ENCODE data around the gene RERE. TPM values are rescaled to one million over a fixed set of nuclear protein-coding genes. Genes with fewer than 3 reads are reported as not detected.

The RERE gene
- total RNA-seq, 1 experiment from 2014 or later: 217 TPM

DNA sequence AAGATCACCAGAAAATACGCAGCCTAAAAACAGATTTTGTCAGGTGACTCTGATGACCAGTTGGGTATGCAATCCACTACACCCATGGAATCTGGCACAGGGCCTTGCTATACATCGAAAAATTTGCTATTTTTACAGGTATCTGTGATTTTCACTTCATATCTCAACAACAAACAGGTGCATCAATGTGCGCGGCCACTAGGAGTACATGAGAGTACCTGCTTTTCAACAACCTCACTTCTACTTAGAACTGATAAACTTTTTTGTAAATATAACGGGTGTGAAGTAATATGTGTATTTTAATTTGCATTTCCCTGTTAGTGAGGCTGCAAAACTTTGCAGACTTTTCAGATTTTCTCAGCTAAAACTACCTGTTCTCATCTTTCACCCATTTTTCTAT is 418.8 kb downstream of the RERE start:
- ATAC-seq: no peak
- Histone ChIP-seq H3K4me3 (ENCODE audit: low read depth in 2 of 2, low read length in 2 of 2) (no peak overlapping the region), H3K27me3 (ENCODE audit: control insufficient read depth, insufficient read depth, low read length) (no peaks in the 10 kb centered on the region), H3K27ac (ENCODE audit: low read length) (peak overlapping the region; percentile 82), H3K4me1 (ENCODE audit: control insufficient read depth, insufficient read depth, low read length) (peaks cover 52% of the 10 kb centered on the region), H3K9me3 (ENCODE audit: control insufficient read depth, insufficient read depth, low read depth, low read length) (no peaks in the 10 kb centered on the region), H3K36me3 (ENCODE audit: control insufficient read depth, insufficient read depth, low read length) (peaks cover 19% of the 10 kb centered on the region)
- BruUV-seq (replicated peaks): TSS peak; percentile 7
- CTCF ChIA-PET: interaction anchor here (0.6 kb wide), 1 partner anchor 450 kb away, joined by 5 read pairs; no protein-coding TSS in a partner anchor
- intact Hi-C loops (cut with micrococcal nuclease; ENCODE audit: unreplicated experiment): no loop called here
- TF ChIP-seq SIN3A (IDR thresholded peaks at IDR 0.05; ENCODE audit: borderline replicate concordance, insufficient read depth, low read depth, low read length): no peak
- peak; percentile 43 for TF ChIP-seq CTCF (IDR thresholded peaks at IDR 0.05)
- in situ Hi-C loops (cut with HindIII; ENCODE audit: low pct_unique_long_range_greater_than_20kb, low sequenced_read_pairs): no loop called here
- POLR2A ChIA-PET: no interaction called here
- no peak for DNase-seq (ENCODE audit: low read depth, low spot score)

DNA sequence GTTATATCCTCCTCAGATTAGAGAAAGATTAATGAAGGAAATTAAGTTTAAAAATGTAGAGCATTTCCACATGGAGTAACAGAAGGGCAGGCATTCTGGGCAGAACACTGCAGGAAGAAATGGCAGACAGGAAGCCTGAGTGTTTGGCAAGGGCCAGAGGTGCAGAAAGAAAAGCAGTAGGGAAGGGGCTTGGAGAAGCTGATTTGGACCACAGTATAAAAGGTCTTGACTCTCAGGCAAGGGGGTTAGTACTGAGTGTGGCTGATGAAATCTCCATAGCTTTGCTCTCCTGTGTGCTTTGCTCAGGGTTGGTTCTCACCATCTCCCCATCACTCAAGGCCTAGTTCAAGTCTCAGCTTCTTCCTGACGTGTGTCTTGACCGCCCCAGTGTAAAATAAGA is 419.4 kb downstream of the RERE start:
- no TSS peak for BruUV-seq (replicated peaks)
- Histone ChIP-seq H3K27me3 (ENCODE audit: control insufficient read depth, insufficient read depth, low read length) (no peaks in the 10 kb centered on the region), H3K4me3 (ENCODE audit: low read depth in 2 of 2, low read length in 2 of 2) (no peak overlapping the region), H3K36me3 (ENCODE audit: control insufficient read depth, insufficient read depth, low read length) (peaks cover 23% of the 10 kb centered on the region), H3K4me1 (ENCODE audit: control insufficient read depth, insufficient read depth, low read length) (peaks cover 58% of the 10 kb centered on the region), H3K9me3 (ENCODE audit: control insufficient read depth, insufficient read depth, low read depth, low read length) (no peaks in the 10 kb centered on the region), H3K27ac (ENCODE audit: low read length) (peak overlapping the region; percentile 82)
- intact Hi-C loops (cut with micrococcal nuclease; ENCODE audit: unreplicated experiment) (no loop called here), in situ Hi-C loops (cut with HindIII; ENCODE audit: low pct_unique_long_range_greater_than_20kb, low sequenced_read_pairs) (no loop called here)
- no peak for DNase-seq (ENCODE audit: low read depth, low spot score)
- ChIA-PET CTCF (interaction anchor here (0.6 kb wide), 1 partner anchor 451 kb away, joined by 5 read pairs; no protein-coding TSS in a partner anchor), POLR2A (no interaction called here)
- no peak for ATAC-seq
- TF ChIP-seq, protein P1, sequence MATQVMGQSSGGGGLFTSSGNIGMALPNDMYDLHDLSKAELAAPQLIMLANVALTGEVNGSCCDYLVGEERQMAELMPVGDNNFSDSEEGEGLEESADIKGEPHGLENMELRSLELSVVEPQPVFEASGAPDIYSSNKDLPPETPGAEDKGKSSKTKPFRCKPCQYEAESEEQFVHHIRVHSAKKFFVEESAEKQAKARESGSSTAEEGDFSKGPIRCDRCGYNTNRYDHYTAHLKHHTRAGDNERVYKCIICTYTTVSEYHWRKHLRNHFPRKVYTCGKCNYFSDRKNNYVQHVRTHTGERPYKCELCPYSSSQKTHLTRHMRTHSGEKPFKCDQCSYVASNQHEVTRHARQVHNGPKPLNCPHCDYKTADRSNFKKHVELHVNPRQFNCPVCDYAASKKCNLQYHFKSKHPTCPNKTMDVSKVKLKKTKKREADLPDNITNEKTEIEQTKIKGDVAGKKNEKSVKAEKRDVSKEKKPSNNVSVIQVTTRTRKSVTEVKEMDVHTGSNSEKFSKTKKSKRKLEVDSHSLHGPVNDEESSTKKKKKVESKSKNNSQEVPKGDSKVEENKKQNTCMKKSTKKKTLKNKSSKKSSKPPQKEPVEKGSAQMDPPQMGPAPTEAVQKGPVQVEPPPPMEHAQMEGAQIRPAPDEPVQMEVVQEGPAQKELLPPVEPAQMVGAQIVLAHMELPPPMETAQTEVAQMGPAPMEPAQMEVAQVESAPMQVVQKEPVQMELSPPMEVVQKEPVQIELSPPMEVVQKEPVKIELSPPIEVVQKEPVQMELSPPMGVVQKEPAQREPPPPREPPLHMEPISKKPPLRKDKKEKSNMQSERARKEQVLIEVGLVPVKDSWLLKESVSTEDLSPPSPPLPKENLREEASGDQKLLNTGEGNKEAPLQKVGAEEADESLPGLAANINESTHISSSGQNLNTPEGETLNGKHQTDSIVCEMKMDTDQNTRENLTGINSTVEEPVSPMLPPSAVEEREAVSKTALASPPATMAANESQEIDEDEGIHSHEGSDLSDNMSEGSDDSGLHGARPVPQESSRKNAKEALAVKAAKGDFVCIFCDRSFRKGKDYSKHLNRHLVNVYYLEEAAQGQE (IDR thresholded peaks at IDR 0.05; ENCODE audit: insufficient read depth in 1 of 2, low read depth in 2 of 2, low read length in 1 of 2): no peak
- TF ChIP-seq POLR2AphosphoS5 (IDR thresholded peaks at IDR 0.05; ENCODE audit: low read depth, low read length): no peak
- no peak for TF ChIP-seq CTCF (IDR thresholded peaks at IDR 0.05)
- no peak for TF ChIP-seq TCF7L2 (IDR thresholded peaks at IDR 0.05; ENCODE audit: low read depth, low read length)
- TF ChIP-seq SIN3A (IDR thresholded peaks at IDR 0.05; ENCODE audit: borderline replicate concordance, insufficient read depth, low read depth, low read length): no peak

Measured in Panc1 (cell line).